Activated CD8-positive, alpha-beta memory T cell treated with anti-CD3 and anti-CD28 coated beads, Interleukin-2, amount 50 U/mL, for 24 hours (primary cell): Measurements from ENCODE around the gene UQCC5.

Experiments used
- DNase-seq: peaks from one replicate; pipeline ENCODE4 v3.0.0-alpha.2; 2020; ENCODE audit errors: extremely low read depth

UQCC5 gene

GRCh38 chr3:52536369-52537164 lies at the start of gene UQCC5:
Gene UQCC5 (plus strand): TSS chr3:52536605. CDS start chr3:52536756, 151 bp downstream.
- peak; percentile 94 for DNase-seq

- DNase-seq = no peak
Observed at GRCh38 chr3:52487050-52487787, 49.2 kb upstream of the UQCC5 start.

GRCh38 chr3:52487788-52488691 lies 48.4 kb upstream of the UQCC5 start:
- no peak for DNase-seq

- DNase-seq = no peak
Observed at GRCh38 chr3:52488746-52489145, 47.7 kb upstream of the UQCC5 start.

GRCh38 chr3:52489453-52489852 lies 47.0 kb upstream of the UQCC5 start:
- no peak for DNase-seq

GRCh38 chr3:52490035-52490938 lies 46.1 kb upstream of the UQCC5 start:
- DNase-seq = no peak

GRCh38 chr3:52490939-52491526 lies 45.4 kb upstream of the UQCC5 start:
- no peak for DNase-seq

GRCh38 chr3:52492059-52492458 lies 44.3 kb upstream of the UQCC5 start:
- no peak for DNase-seq

- no peak for DNase-seq
Observed at GRCh38 chr3:52493232-52494017, 43.0 kb upstream of the UQCC5 start.

GRCh38 chr3:52494445-52494844 lies 42.0 kb upstream of the UQCC5 start:
- DNase-seq = no peak

GRCh38 chr3:52494886-52495495 lies 41.4 kb upstream of the UQCC5 start, which contains the start of gene STAB1:
Gene STAB1 (plus strand): TSS chr3:52495338. CDS start chr3:52495414, 76 bp downstream.
- DNase-seq = no peak

GRCh38 chr3:52495777-52496602 lies 40.4 kb upstream of the UQCC5 start:
- no peak for DNase-seq

- no peak for DNase-seq
Observed at GRCh38 chr3:52498137-52499054, 38.0 kb upstream of the UQCC5 start.

GRCh38 chr3:52501046-52501445 lies 35.4 kb upstream of the UQCC5 start:
- DNase-seq = no peak

- no peak for DNase-seq
Observed at GRCh38 chr3:52502001-52502400, 34.4 kb upstream of the UQCC5 start.

- no peak for DNase-seq
Observed at GRCh38 chr3:52502808-52503350, 33.5 kb upstream of the UQCC5 start.
